ENCODE data around the gene OPCML. TPM values are rescaled to one million over a fixed set of nuclear protein-coding genes. Genes with fewer than 3 reads are reported as not detected.

The OPCML gene
- total RNA-seq, 4 donors from 2014 or later = not detected

GRCh38 chr11:133548641-133549040 is 16.3 kb upstream of the OPCML start:
- H3K4me3 ChIP-seq = no peak overlapping the region
- H3K4me1 ChIP-seq = no peaks in the 10 kb centered on the region
- H3K27me3 ChIP-seq = no peaks in the 10 kb centered on the region
- in situ Hi-C loops (cut with MboI; ENCODE audit: low pct_ligation_motif_present in 1 of 4, low pct_unique_long_range_greater_than_20kb in 1 of 4, low sequenced_read_pairs in 3 of 4) (no loop called here), intact Hi-C loops (cut with DNase I; ENCODE audit: low total_unique reads) (no loop called here)
- 67 to 75% methylated on average over 1 to 7 of the region's 7 CpGs for WGBS, 2 donors (ENCODE audit: low coverage in 1 of 2)
- TF ChIP-seq EP300 (IDR thresholded peaks at IDR 0.05; ENCODE audit: low read depth) (no peak), POLR2AphosphoS5 (IDR thresholded peaks at IDR 0.05) (no peak)
- H3K9me3 ChIP-seq = no peaks in the 10 kb centered on the region
- H3K27ac ChIP-seq = no peak overlapping the region
- DNase-seq = no peak
- no peaks in the 10 kb centered on the region for H3K36me3 ChIP-seq

DNA sequence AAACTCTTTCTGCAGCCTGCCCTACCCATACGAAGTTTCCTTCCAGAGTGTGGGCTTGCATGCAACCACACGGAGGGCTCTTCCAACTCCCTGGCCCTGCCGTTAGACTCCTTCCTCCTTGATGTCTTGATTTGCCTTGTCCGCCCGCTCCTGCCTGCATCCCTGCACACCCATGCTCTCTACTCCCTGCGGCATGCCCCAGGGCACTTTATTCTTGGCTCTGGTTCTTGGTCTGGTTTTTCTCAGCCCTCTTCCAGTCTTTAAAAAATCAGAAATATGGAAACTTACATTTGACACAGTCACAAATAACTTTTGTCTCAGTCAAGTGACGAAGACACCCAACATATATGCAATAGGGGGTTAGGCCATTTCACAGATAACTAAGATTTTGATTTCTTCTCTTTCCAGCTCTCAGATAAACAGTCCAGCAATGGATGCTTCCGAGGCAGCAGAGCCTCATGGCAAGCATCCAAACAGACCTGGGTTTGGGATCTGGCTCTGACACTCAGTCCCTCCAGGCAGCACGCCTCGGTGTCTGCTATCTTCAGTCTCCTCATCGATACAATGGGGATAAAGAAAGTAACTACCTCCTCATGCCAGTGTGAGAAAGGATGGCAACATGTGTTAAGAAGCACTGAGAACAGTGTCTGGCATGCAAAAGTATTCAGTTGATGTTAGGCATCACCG is 15.7 kb upstream of the OPCML start:
- no peaks in the 10 kb centered on the region for H3K27me3 ChIP-seq
- no peaks in the 10 kb centered on the region for H3K4me1 ChIP-seq
- intact Hi-C loops (cut with DNase I; ENCODE audit: low total_unique reads) = no loop called here
- TF ChIP-seq POLR2A (IDR thresholded peaks at IDR 0.05) = no peak
- TF ChIP-seq, protein P1, sequence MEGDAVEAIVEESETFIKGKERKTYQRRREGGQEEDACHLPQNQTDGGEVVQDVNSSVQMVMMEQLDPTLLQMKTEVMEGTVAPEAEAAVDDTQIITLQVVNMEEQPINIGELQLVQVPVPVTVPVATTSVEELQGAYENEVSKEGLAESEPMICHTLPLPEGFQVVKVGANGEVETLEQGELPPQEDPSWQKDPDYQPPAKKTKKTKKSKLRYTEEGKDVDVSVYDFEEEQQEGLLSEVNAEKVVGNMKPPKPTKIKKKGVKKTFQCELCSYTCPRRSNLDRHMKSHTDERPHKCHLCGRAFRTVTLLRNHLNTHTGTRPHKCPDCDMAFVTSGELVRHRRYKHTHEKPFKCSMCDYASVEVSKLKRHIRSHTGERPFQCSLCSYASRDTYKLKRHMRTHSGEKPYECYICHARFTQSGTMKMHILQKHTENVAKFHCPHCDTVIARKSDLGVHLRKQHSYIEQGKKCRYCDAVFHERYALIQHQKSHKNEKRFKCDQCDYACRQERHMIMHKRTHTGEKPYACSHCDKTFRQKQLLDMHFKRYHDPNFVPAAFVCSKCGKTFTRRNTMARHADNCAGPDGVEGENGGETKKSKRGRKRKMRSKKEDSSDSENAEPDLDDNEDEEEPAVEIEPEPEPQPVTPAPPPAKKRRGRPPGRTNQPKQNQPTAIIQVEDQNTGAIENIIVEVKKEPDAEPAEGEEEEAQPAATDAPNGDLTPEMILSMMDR (IDR thresholded peaks at IDR 0.05) = no peak
- no peak for TF ChIP-seq EP300 (IDR thresholded peaks at IDR 0.05; ENCODE audit: low read depth)
- no peak for TF ChIP-seq POLR2AphosphoS5 (IDR thresholded peaks at IDR 0.05)
- in situ Hi-C loops (cut with MboI; ENCODE audit: low pct_ligation_motif_present in 1 of 4, low pct_unique_long_range_greater_than_20kb in 1 of 4, low sequenced_read_pairs in 3 of 4) = no loop called here
- no peak for DNase-seq
- 72 to 77% methylated on average over 8 to 12 of the region's 12 CpGs for WGBS, 2 donors (ENCODE audit: low coverage in 1 of 2)
- H3K36me3 ChIP-seq = no peaks in the 10 kb centered on the region
- no peak overlapping the region for H3K4me3 ChIP-seq
- H3K9me3 ChIP-seq = no peaks in the 10 kb centered on the region
- H3K27ac ChIP-seq = no peak overlapping the region

- TF ChIP-seq POLR2A (IDR thresholded peaks at IDR 0.05) = no peak
- TF ChIP-seq, protein P1 (IDR thresholded peaks at IDR 0.05) = no peak
- TF ChIP-seq POLR2AphosphoS5 (IDR thresholded peaks at IDR 0.05) = no peak
- no peak for TF ChIP-seq EP300 (IDR thresholded peaks at IDR 0.05; ENCODE audit: low read depth)
- H3K9me3 ChIP-seq = no peaks in the 10 kb centered on the region
- H3K4me3 ChIP-seq = no peak overlapping the region
- no peaks in the 10 kb centered on the region for H3K36me3 ChIP-seq
- in situ Hi-C loops (cut with MboI; ENCODE audit: low pct_ligation_motif_present in 1 of 4, low pct_unique_long_range_greater_than_20kb in 1 of 4, low sequenced_read_pairs in 3 of 4) (no loop called here), intact Hi-C loops (cut with DNase I; ENCODE audit: low total_unique reads) (no loop called here)
- H3K4me1 ChIP-seq = no peaks in the 10 kb centered on the region
- no peaks in the 10 kb centered on the region for H3K27me3 ChIP-seq
- H3K27ac ChIP-seq = no peak overlapping the region
- DNase-seq = no peak
- WGBS, 2 donors (ENCODE audit: low coverage in 1 of 2) = 58 to 60% methylated on average over 2 to 8 of the region's 8 CpGs
These were observed 13.0 kb upstream of the OPCML start for GRCh38 chr11:133545199-133545803.

GRCh38 chr11:133541720-133542095 is 9.4 kb upstream of the OPCML start:
- no peaks in the 10 kb centered on the region for H3K4me1 ChIP-seq
- in situ Hi-C loops (cut with MboI; ENCODE audit: low pct_ligation_motif_present in 1 of 4, low pct_unique_long_range_greater_than_20kb in 1 of 4, low sequenced_read_pairs in 3 of 4) = no loop called here
- H3K9me3 ChIP-seq = no peaks in the 10 kb centered on the region
- no peak for DNase-seq
- H3K36me3 ChIP-seq = no peaks in the 10 kb centered on the region
- no peak overlapping the region for H3K27ac ChIP-seq
- H3K27me3 ChIP-seq = no peaks in the 10 kb centered on the region
- 80% methylated on average over 7 of the region's 7 CpGs; no CpG with 5 or more reads in 1 of the 2 donors for WGBS, 2 donors (ENCODE audit: low coverage in 1 of 2)
- intact Hi-C loops (cut with DNase I; ENCODE audit: low total_unique reads) = no loop called here
- no peak overlapping the region for H3K4me3 ChIP-seq
- TF ChIP-seq, protein P1 (IDR thresholded peaks at IDR 0.05) = no peak
- TF ChIP-seq EP300 (IDR thresholded peaks at IDR 0.05; ENCODE audit: low read depth) = no peak

All from transverse colon (tissue), 4 donors.